GM18508 (cell line): ENCODE results near the gene THAP10.

Source experiments
- ATAC-seq: cut with Tn5 transposase; IDR thresholded peaks from one replicate; pipeline ENCODE4 v1.9.1; 2021; ENCODE audit warnings: moderate number of reproducible peaks; ENCODE audit not compliant: insufficient read depth, unreplicated experiment

THAP10 gene

DNA sequence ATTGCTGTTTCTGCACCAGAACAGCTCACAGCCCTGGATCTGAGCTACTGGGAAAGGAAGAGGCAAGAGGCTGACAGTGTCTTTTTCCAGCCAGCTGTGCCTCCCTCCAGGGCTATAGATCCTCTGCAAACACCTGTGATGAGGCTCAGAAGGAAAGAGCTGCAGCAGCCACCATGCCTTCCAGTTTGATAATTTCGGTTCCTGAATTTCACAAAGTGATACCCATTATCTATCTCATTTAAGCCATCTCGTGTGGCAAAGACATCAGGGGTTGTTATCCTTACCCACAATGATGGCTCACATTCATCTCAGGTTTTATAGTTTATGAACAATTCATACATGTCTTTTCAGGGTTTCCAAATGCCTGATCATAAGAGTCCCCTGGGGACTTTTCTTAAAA, 36.5 kb downstream of the THAP10 start:
- no peak for ATAC-seq

DNA sequence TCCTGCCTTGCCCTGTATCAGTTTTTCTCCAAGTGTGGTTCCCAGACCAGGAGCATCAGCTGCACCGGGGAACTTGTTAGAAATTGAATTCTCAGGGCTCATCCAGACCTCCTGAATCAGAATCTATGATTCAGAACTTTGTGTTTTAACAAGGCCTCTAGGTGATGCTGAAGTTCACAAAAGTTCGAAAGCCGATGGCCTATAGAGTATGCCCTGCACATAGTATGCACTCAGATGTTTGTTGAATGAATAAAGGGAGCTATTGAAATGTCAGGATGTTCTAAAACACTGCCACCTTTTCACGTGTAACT, 37.6 kb downstream of the THAP10 start:
- ATAC-seq = no peak

DNA sequence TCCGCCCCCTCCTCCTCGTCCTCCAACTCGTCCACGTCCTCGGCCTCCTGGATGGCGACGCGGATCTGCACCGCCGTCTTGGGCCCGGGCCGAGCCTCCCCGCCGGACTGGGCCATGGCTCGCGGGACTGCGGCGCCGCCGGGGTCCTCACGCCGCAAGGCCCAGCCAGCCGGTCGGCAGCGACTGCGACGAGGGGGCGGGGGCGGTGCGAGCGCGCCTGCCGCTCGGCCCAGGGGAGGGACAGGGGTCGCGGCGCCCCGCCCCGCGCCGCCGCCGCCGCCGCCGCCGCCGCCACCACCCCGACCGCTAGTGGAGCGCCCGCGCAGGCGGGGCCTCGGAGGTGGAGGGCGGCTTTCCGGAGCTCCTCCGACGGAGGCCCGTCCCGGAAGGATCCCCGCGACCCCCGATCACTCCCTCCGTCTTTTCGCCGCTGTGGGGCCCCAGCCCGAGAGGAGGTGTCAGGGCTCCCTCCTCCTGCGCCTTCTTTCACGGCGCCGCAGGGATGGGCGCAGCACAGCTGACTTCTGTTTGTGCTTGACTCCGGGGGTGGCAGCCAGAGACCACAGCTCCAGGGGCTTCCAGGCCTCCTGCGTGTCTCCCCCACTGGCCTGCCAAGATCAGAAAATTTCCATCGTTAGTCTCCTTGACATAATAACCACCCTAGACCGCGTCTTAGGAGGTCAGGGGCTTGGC, 38.1 kb downstream of the THAP10 start, which contains the start of gene LARP6:
Gene LARP6 (minus strand): TSS at position 185 of the 693 bp plus-strand sequence. CDS start 69 bp downstream, at position 116.
- ATAC-seq = no peak

DNA sequence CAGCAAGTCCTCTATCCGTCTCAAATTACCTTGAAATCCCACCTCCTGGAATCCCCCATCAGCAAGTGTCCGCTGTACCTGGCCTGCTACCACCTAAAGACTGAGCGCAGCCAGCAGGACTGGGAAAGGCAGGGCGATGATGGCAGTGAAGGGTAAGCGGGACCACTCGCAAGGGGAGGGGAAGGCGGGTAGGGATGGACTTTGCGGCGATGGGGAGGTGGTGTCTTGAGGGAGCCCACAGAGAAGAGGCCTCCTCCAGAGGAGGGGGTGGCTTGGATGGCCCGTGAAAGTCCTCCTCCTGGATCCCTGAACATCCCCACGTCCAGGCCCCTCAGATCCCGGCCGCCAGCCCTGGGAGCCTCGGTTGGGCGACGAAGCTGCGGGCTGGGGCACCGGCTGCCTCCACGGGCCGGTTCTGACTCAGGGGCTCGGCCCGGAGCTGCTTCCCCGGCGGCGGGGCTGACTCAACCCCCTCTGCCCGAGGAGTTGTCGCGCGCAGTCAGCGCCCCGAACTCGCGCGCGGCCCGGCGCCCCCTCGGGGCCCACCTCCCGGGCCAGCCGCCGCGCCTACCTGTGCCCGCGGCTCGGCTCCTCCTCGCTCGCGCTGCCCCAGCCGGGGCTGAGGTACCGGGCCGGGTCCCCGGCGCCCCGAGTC, 38.8 kb downstream of the THAP10 start:
- ATAC-seq = no peak

DNA sequence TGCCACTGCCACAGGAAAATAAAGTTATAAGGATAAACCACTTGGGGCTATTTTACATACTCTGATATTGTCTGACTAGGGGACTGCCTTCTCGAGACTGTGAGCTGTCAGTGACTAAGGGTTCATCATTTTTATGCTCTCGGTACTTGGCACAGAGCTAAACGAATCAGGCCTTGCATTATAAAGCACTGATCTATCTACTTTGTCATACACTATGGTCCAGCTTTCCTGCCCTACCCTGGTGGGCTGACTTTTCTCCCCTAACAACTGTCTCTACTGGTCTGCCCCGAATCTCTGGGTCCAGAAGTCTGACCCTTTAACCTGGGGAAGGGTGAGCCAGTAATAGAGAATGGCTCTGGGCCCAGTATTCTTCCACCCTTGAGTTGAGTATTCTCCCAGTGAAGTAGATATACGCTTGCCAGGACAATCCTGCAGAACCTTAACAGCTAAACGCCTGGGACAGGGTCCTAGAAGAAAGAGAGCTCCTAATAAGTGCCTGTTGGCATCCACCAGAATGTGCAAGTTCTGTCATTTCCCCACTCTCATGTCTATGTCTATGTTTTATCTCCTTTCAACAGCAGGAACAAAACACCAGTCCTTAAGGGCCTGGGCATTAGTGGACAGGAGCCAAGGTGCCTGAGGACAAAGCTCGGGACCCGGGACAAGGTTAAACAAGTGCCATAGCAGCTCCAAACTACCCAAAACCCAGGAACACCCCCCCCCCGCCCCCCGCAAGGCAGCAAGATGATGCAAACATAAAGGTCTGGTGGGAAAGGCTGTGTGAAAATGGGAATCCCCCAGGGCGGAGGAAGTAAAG, 39.5 kb downstream of the THAP10 start:
- no peak for ATAC-seq

DNA sequence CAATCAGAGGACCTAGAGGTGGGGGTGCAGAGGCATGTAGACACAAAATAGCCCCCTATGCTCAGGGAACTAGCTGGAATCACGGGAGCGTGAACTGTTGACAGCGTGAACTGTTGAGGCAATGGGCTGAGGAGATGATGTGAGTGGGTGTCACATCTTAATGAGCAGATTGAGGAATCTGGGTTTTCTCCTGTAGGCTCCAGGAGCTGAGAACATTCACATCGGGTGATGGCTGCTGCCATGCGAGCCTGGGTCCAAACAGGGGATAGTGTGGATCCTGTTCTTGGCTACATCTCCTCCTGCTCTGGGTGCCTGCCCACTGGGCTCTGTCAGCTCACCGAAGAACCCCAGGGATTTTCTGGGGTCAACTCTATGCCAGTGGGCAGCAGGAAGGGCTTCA, 40.3 kb downstream of the THAP10 start:
- ATAC-seq = no peak

DNA sequence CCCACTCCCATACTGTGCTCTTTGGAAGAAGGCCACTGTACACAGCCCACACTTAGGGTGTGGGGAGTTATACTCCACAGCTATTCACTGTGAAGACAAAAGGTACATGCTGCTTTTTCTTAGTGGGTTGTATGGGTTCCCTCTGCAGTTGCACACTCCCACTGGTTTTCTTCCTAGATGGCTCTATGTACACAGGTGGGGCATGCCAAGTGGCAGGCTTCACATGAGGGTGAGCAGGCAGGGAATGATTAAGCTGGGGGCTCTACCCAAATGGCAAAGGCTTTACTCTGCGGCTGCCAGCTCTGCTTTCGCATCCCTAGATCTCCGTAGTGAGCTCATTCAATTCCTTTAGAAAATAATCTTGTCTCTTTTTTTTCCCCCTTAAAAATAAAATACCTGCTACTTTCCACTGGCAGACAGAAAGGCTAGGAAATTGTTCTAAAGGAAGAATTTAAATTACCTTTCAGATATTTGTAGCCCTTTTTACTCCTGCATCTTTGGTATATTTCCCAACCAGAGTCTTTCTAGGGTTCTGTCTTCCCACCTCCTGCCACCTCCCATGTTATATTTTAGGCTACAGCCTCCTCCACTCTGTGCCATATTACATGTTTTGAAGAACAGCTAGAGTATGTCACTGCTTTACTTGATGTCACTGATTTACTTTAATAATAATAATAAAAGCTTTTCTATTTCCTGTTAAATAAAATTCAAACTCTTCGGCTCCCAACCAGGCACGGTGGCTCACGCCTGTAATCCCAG, 46.5 kb downstream of the THAP10 start:
- no peak for ATAC-seq

DNA sequence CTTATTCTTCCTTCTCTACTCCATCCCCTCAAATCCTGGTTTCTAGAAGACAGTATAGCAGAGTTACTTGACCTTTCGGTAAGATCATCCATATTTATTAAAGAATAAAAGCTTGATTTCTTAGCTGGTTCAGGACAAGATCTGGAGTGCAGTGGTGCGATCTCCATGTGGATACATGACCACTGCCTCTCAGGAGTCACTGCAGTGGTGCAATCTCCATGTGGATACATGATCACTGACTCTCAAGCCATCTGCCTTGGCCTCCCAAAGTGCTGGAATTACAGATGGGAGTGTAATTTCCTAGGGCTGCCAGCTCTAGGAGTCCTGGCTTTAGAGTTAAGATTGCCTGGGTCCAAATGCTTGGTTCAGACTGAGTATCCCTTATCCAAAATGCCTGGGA, 54.8 kb downstream of the THAP10 start:
- ATAC-seq = no peak

DNA sequence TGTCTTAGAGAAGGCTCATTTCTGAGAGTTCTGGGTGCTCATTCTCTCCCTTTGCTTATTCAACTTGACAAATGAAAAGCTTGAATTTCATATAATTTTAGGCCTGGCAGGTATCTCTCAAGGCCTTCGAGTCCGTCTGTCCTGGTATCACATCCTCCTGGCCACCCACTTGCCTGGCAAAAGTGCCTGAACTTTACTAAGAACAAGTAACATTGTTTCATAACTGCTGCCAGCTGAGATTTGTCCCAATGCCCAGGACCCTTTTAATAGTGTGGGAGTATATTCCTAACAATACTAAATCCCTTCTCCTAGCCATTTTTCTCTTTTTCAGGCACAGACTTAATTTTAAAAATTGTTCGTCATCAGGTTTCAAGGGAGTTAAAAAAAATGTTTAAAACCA, 56.4 kb downstream of the THAP10 start:
- ATAC-seq = no peak

DNA sequence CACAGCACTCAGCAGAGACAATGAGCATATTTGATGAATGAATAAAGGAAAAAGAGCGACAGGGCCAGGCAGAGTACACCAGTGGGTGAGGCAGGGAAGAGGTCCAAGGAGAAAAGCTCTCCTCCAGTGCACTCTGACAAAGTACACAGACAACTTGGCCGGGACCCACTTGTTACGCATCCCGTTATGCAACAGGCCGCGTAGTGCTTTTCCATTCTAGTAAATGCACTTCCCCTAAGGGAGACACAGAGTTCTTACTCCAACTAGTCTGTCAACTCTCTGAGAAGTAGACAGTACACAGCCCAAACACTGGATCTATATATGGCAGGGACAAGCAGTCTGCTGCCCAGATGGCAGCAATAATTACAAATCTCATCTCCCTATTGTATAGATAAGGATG, 56.8 kb downstream of the THAP10 start:
- no peak for ATAC-seq

DNA sequence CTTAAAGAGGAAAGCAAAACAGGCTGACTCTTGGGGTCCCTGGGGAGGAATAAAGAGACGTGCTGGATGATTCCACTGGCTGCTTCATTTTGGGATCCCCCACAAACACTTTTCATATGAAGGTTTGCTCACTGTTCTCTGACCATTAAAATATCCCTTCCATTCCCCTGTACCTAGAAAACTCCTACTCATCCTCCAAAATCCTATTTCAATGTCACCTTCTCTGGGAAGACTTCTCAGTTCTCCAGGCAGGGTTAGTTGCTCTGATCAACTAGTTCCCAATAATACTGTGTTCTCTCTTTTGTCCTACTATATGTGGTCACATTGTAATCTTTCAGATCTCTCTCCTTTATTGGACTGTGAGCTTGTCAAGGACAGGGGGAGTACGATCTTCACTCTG, 57.2 kb downstream of the THAP10 start:
- ATAC-seq = no peak

DNA sequence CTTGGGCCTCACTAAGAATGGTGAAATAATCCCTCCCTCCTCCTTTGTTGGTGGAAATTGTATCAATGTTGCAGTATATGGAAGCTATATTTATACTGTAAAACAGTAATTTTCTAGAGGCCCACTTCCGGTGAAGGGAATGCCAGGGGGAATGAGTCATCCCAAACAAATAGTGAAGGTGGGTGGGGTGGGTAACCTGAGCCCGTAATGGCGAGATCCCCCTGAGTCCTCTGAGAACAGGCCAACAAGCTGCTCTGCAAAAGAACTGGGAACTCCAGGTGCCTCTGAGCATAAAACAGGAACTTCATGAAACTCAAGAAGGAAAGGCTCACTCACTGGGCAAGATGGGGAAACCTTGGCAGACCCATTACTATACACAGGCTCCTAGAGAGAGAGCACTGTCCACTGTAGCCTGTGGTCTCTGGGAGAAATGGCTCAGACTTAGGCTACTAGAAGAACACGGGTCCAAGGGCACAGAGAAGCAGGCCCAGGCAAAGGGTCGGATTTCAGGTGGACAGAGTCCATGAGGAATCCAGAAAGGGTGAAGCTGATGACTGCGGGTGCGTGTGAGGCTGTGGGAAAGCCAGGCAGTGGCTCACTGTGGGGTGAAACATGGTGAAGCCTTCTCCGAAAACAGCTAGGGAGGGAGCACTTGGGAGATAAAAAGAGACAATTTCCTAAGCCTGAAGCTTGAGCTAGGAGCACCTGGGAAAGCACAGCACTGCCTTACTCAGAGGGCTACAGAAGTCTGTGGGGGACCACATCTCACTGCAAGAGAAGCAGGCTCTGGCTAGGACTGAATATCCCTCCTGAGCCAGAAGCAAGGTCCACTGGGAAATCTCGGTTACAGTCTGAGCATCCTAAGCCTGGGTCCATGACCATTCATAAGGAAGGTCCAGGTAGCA, 58.1 kb downstream of the THAP10 start:
- ATAC-seq = no peak

DNA sequence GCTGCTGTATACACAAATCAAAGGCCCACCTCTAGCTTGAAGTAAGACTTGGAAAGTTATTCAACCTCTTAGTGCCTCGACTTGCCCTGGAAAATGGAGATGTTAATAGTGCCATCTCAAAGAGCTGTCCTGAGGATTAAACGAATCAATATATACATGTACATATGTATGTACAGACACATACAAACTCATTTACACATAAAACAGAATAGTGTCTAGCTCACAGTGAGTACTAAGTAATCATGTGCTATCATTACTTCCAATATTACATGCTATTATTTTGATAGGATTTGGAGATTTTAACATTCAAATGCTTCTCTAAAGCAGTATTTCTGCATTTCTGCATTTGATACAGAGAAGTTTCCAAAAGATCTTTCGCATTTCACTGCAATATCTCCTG, 58.8 kb downstream of the THAP10 start:
- ATAC-seq = no peak

DNA sequence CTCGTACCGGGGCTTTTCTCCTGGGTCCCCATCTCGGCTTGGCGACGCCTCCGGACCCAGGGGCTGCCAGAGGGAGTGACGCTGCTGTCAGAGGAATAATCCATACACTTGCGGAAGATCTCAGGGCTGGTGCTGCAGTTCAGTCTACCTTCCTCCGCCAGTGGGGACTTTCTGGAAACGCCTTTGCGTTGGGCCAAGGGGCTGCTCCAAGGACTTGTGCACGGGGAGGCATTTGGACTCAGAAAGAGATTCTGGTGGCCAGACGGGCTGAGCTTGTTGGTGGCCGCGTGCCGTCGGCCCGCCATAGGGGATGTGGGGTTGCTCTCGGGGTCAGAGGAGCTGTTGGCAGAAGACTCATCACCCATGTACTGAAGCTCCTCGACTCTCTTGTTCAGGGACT, 60.1 kb downstream of the THAP10 start:
- no peak for ATAC-seq
